Prostate gland (tissue), 2 donors: ENCODE results near the gene RNF220.

Experiments used
- CTCF ChIP-seq, 4 experiments: fragments of 200-600 bp in 2 of 4; fragments of 450-650 bp in 2 of 4; sonication (generic) in 2 of 4; IDR thresholded peaks; 1 replicate in 3 of 4; 2 replicates in 1 of 4; pipeline ENCODE4 v1.5.1; 2016 to 2019; ENCODE audit warnings: antibody characterized with exemption in 4 of 4, mild to moderate bottlenecking in 2 of 4, moderate library complexity in 2 of 4
- POLR2A ChIP-seq: fragments of 450-650 bp; IDR thresholded peaks from one replicate; pipeline ENCODE4 v1.6.1; 2016; ENCODE audit warnings: antibody characterized with exemption, mild to moderate bottlenecking
- POLR2AphosphoS5 ChIP-seq: sonication (generic); formaldehyde crosslinking; IDR thresholded peaks from one replicate; pipeline ENCODE4 v1.6.1; 2017; ENCODE audit warnings: antibody characterized with exemption

- no peak for TF ChIP-seq CTCF (IDR thresholded peaks at IDR 0.05)
- no peak for TF ChIP-seq POLR2A
- TF ChIP-seq POLR2AphosphoS5, result no peak
These were observed 33.8 kb upstream of the RNF220 start for GRCh38 chr1:44371206-44371605.
